ENCODE measurements around the gene PBXIP1. TPM values are rescaled to one million over a fixed set of nuclear protein-coding genes. Genes with fewer than 3 reads are reported as not detected.

The PBXIP1 gene
- total and polyA plus RNA-seq, 2 of the 13 experiments (the other 11 are each of a cell fraction or from before 2014, with no cell fraction given): 16.3 to 31.9 TPM

- TF ChIP-seq SMC3 (IDR thresholded peaks at IDR 0.05; ENCODE audit: low read length) (no peak), ARHGAP35 (CRISPR knock-in tag; IDR thresholded peaks at IDR 0.05; ENCODE audit: borderline replicate concordance) (no peak), ELF3 (CRISPR knock-in tag; IDR thresholded peaks at IDR 0.05) (peak; percentile 73), ADNP (CRISPR knock-in tag; IDR thresholded peaks at IDR 0.05) (no peak), ZBTB1 (CRISPR knock-in tag; IDR thresholded peaks at IDR 0.05; ENCODE audit: borderline replicate concordance) (no peak), ARNTL (CRISPR knock-in tag; IDR thresholded peaks at IDR 0.05) (no peak), E2F1 (CRISPR knock-in tag; IDR thresholded peaks at IDR 0.05) (peak; percentile 69), POGZ (CRISPR knock-in tag; IDR thresholded peaks at IDR 0.05) (no peak), ZNF343 (CRISPR knock-in tag; IDR thresholded peaks at IDR 0.05) (no peak), ZNF770 (CRISPR knock-in tag; IDR thresholded peaks at IDR 0.05) (no peak; the same call in 1 of the 2 replicates), ZSCAN25 (CRISPR knock-in tag; IDR thresholded peaks at IDR 0.05) (no peak), KAT8 (CRISPR knock-in tag; IDR thresholded peaks at IDR 0.05) (peak; percentile 59; the same call in 1 of the 2 replicates), ZNF276 (CRISPR knock-in tag; IDR thresholded peaks at IDR 0.05; ENCODE audit: low read depth) (no peak), ZBTB34 (CRISPR knock-in tag; IDR thresholded peaks at IDR 0.05) (0 out of 2 replicates have a peak, but pooled peaks have one; percentile 30), BHLHE40 (IDR thresholded peaks at IDR 0.05; ENCODE audit: low read length) (no peak), ZFAT (CRISPR knock-in tag; conservative IDR thresholded peaks at IDR 0.05) (no peak), PAF1 (CRISPR knock-in tag; IDR thresholded peaks at IDR 0.05) (peak; percentile 74; the same call in 1 of the 2 replicates), SMAD3 (CRISPR knock-in tag; IDR thresholded peaks at IDR 0.05) (peak; percentile 23; the same call in 1 of the 2 replicates), ZNF460 (CRISPR knock-in tag; IDR thresholded peaks at IDR 0.05; ENCODE audit: borderline replicate concordance) (no peak), HOXA3 (CRISPR knock-in tag; IDR thresholded peaks at IDR 0.05) (peak; percentile 80), PITX1 (CRISPR knock-in tag; IDR thresholded peaks at IDR 0.05) (peak; percentile 64; the same call in 1 of the 2 replicates), ZNF383 (CRISPR knock-in tag; IDR thresholded peaks at IDR 0.05; ENCODE audit: borderline replicate concordance) (no peak), ASH2L (IDR thresholded peaks at IDR 0.05; ENCODE audit: insufficient read length, low read depth, low read length) (peak; percentile 46)
These were observed 16.8 kb upstream of the PBXIP1 start (continued) for GRCh38 chr1:154972517-154973343.
